Measurements from ENCODE around the gene RHBG.
"Not testable (repeated sequence)": the region's sequence is repeated elsewhere in the genome, so short reads cannot be mapped to it uniquely, and the experiment has no call there.

RHBG gene

DNA sequence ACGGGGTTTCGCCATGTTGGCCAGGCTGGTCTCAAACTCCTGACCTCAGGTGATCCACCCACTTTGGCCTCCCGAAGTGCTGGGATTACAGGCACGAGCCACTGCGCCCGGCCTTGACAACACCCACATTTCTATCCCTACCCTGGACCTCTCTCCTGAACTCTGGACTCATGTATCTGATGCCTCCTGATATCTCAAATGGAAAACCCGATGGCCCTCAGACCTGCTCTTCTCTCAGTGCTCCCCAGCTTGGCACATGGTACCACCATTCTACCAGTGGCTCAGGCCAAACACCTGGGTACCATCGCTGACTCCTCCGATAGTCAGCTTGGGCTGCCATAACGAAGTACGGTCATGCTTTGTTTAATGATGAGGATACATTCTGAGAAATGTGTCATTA lies 8.5 kb upstream of the RHBG start:
- DNase-seq = no peak

GRCh38 chr1:156365754-156366153 lies 3.3 kb upstream of the RHBG start:
- no peak for DNase-seq

- DNase-seq = no peak
Measured at GRCh38 chr1:156366378-156367166, 2.4 kb upstream of the RHBG start.

- DNase-seq = no peak
Measured at GRCh38 chr1:156367383-156368156, 1.4 kb upstream of the RHBG start.

DNA sequence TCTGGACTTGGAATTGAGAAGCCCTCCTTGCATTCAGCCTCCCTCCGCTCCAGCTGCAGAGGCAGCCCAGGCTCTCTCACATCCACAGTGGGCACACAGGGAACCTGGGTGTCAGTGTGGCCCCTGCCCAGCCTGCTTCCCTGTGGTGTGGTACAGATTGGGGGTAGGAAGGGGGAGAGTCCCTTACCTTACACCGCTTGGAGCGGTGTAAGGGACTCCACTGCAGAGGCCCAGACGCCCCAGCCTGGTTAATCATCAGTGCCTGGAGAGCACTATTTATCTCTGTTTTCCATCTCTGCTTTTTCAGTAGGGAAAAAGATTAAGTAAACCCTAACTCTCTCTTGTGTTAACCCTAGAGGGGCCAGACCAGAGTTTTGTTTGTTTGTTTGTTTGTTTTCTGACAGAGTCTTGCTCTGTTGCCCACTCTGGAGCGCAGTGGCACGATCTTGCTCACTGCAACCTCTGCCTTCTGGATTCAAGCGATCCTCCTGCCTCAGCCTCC lies 803 bp upstream of the RHBG start:
- no peak for DNase-seq

GRCh38 chr1:156369685-156370286 lies 775 bp downstream of the RHBG start:
- DNase-seq = not testable (repeated sequence)

- DNase-seq = no peak
Measured at GRCh38 chr1:156371553-156372264, 2.7 kb downstream of the RHBG start.

GRCh38 chr1:156372265-156372586 lies 3.2 kb downstream of the RHBG start:
- no peak for DNase-seq

DNA sequence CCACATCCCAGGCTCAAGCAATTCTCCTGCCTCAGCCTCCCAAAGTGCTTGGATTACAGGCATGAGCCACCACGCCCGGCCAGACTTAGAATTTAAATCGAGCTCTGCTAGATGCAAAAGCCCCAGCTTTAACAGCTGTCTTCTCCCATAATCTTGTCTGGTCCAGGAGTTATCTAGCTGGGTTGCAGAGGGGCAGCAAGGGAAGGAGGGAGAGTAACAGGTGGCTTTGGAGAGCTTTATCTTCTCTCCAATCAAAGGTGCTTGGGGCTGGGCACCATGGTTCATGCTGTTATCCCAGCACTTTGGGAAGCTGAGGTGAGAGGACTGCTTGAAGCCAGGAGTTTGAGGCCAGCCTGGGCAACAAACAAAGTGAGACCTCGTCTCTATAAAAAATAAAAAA lies 3.9 kb downstream of the RHBG start:
- no peak for DNase-seq

- no peak for DNase-seq
Measured at GRCh38 chr1:156373546-156373945, 4.5 kb downstream of the RHBG start.

DNA sequence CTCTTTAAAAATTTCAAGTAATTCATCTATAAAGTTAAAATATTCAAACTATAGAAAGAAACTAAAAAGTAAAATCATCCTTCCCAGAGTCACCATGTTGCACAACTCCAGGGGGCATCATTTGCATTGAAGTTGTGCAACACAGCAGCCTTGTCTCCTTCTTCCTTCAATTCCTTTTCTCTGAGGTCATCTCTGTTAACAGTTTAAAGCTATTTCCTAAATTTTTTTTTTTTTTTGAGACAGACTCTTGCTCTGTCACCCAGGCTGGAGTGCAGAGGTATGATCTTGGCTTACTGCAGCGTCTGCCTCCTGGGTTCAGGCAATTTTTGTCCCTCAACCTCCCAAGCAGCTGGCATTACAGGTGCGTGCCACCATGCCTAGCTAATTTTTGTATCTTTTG lies 7.1 kb downstream of the RHBG start:
- DNase-seq = no peak

- no peak for DNase-seq
Measured at GRCh38 chr1:156376958-156377919, 8.2 kb downstream of the RHBG start.

DNA sequence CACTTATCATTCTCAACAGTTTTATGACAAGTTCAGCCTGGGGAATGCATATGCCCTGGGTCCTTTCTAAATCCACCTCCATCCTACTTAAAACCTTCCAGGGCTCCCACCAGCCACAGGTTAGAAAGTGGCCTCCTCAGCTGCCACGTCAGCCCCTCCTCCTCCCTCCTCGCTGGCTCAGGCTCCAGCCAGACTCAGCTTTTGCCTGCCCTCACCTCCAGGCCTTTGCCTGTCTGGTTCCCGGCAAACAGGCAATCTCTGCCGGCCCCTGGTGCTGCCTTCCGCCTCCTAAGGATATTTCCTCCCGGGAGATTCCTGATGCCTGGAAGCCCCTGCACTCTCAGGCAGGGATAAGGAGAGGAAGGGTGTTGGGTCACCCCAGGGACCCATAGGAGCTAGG lies 9.5 kb downstream of the RHBG start:
- DNase-seq = no peak

DNA sequence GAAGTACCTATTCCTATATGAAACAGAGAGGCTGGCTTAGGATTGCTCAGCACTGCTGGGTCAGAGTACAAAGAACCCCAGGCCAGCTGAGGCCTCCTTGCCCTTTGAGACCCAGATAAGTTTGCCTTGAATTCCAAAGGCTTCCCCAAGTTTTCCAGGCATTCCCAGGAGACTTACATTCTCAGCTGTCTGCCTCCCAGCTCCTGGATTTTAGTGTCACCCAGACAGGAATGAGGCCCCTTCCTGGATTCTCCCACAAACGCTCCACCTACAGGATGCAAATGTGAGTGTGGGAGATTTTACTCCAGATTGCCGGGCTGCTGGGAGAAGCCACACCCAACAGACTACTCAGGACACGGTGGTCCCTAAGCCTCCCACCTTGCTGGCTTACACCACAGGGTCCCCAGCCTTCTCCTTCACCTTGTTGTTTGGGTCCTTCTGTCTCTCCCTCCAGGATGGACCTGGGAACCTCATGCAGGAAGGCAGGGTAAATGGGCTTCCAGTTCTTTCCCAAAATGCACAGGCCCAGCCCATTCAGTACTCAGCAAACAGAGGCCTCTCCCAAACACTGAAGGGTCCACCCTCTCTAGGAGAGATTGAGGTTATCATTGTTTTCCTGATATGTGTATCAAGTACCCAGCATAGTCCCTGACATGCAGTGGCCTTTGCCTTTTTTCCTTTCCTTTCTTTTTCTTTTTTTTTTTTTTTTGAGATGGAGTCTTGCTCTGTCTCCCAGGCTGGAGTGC lies 10.6 kb downstream of the RHBG start:
- no peak for DNase-seq

GRCh38 chr1:156382561-156382960 lies 13.6 kb downstream of the RHBG start:
- no peak for DNase-seq

- DNase-seq = peak; percentile 33
Measured at GRCh38 chr1:156383023-156383422, 14.0 kb downstream of the RHBG start.

- DNase-seq = no peak
Measured at GRCh38 chr1:156384007-156384406, 15.0 kb downstream of the RHBG start.

GRCh38 chr1:156384658-156385057 lies 15.6 kb downstream of the RHBG start:
- DNase-seq = no peak

DNA sequence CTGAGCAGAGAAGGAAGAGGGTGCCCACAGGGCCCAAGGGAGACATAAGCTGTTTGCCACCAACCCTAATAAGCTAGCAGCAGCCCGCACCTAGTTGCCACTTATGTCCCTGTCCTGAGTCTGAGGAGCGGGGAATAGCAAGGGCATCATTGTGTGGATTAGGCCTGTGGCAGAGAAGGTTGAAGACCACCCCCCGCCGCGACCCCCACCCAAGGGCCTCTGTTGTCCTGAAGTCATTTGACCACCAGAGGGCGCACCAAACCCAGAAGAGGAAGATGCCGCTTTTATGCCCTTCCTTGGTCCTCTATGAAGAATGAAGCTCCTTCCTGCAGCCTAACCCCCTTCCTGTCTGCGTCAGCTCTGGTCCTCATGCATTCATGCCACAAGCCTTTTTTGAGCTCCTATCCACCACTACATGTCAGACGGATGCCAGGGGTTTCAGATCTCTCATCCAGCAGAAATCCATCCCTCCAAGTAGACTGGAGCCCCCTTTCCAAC lies 16.6 kb downstream of the RHBG start:
- DNase-seq = peak; percentile 79

GRCh38 chr1:156386134-156386901 lies 17.3 kb downstream of the RHBG start:
- DNase-seq = no peak
